ENCODE data around the gene KLHL11. TPM values are rescaled to one million over a fixed set of nuclear protein-coding genes. Genes with fewer than 3 reads are reported as not detected.
A peak's percentile ranks its signal among the peaks of the same experiment; 100 is the strongest.

The KLHL11 gene
- total RNA-seq, 2 donors from 2014 or later = 13.3 to 15.9 TPM

GRCh38 chr17:41913798-41914197 is 48.6 kb upstream of the KLHL11 start:
- peaks cover 44% of the 10 kb centered on the region for H3K4me1 Mint-ChIP-seq
- peaks cover 48% of the 10 kb centered on the region for H3K36me3 Mint-ChIP-seq (ENCODE audit: low read depth)
- peak overlapping the region; percentile 72 for H3K27ac Mint-ChIP-seq
- Histone ChIP-seq H3K4me3 (ENCODE audit: low read length) (peak overlapping the region; percentile 74), H3K27ac (ENCODE audit: low read depth, low read length) (no peak overlapping the region), H3K9ac (ENCODE audit: extremely low read depth, low read length, poor library complexity, severe bottlenecking) (no peak overlapping the region), H3K9me3 (ENCODE audit: control insufficient read depth, low read length) (no peaks in the 10 kb centered on the region), H3K4me1 (ENCODE audit: control insufficient read depth, insufficient read depth, low read length) (peaks cover 16% of the 10 kb centered on the region), H3K27me3 (ENCODE audit: control insufficient read depth, insufficient read depth, low read length, poor library complexity, severe bottlenecking) (no peaks in the 10 kb centered on the region), H3K36me3 (ENCODE audit: control insufficient read depth, insufficient read depth, low read length) (peaks cover 49% of the 10 kb centered on the region)
- no peaks in the 10 kb centered on the region for H3K9me3 Mint-ChIP-seq
- peak; percentile 65 for TF ChIP-seq CTCF (conservative IDR thresholded peaks at IDR 0.05)
- 58% methylated on average over 4 of the region's 4 CpGs; no CpG with 5 or more reads in 1 of the 2 experiments for WGBS, 2 experiments (ENCODE audit: insufficient coverage in 1 of 2, insufficient read length in 1 of 2)
- H3K27me3 Mint-ChIP-seq (ENCODE audit: insufficient read depth) = no peaks in the 10 kb centered on the region
- peak overlapping the region; percentile 86 for H3K4me3 Mint-ChIP-seq
- DNase-seq = peak; percentile 88

GRCh38 chr17:41912925-41913324 is 47.7 kb upstream of the KLHL11 start:
- no peak overlapping the region for H3K27ac ChIP-seq (ENCODE audit: low read depth, low read length)
- no peaks in the 10 kb centered on the region for H3K9me3 Mint-ChIP-seq
- no peaks in the 10 kb centered on the region for H3K27me3 ChIP-seq (ENCODE audit: control insufficient read depth, insufficient read depth, low read length, poor library complexity, severe bottlenecking)
- 79 to 100% methylated on average over 1 of the region's 1 CpG for WGBS, 2 experiments (ENCODE audit: insufficient coverage in 1 of 2, insufficient read length in 1 of 2)
- peaks cover 56% of the 10 kb centered on the region for H3K36me3 ChIP-seq (ENCODE audit: control insufficient read depth, insufficient read depth, low read length)
- H3K36me3 Mint-ChIP-seq (ENCODE audit: low read depth) = peaks cover 53% of the 10 kb centered on the region
- H3K9ac ChIP-seq (ENCODE audit: extremely low read depth, low read length, poor library complexity, severe bottlenecking) = no peak overlapping the region
- H3K4me1 ChIP-seq (ENCODE audit: control insufficient read depth, insufficient read depth, low read length) = peaks cover 16% of the 10 kb centered on the region
- no peaks in the 10 kb centered on the region for H3K27me3 Mint-ChIP-seq (ENCODE audit: insufficient read depth)
- H3K27ac Mint-ChIP-seq = peak overlapping the region; percentile 72
- no peak for DNase-seq
- peaks cover 48% of the 10 kb centered on the region for H3K4me1 Mint-ChIP-seq
- peak; percentile 50 for TF ChIP-seq CTCF (conservative IDR thresholded peaks at IDR 0.05)
- no peaks in the 10 kb centered on the region for H3K9me3 ChIP-seq (ENCODE audit: control insufficient read depth, low read length)
- no peak overlapping the region for H3K4me3 Mint-ChIP-seq
- no peak overlapping the region for H3K4me3 ChIP-seq (ENCODE audit: low read length)

GRCh38 chr17:41910701-41911391 is 45.6 kb upstream of the KLHL11 start:
- no peaks in the 10 kb centered on the region for H3K9me3 Mint-ChIP-seq
- H3K27me3 Mint-ChIP-seq (ENCODE audit: insufficient read depth) = no peaks in the 10 kb centered on the region
- Histone ChIP-seq H3K9me3 (ENCODE audit: control insufficient read depth, low read length) (no peaks in the 10 kb centered on the region), H3K36me3 (ENCODE audit: control insufficient read depth, insufficient read depth, low read length) (peaks cover 77% of the 10 kb centered on the region), H3K4me1 (ENCODE audit: control insufficient read depth, insufficient read depth, low read length) (peaks cover 16% of the 10 kb centered on the region), H3K4me3 (ENCODE audit: low read length) (no peak overlapping the region), H3K27me3 (ENCODE audit: control insufficient read depth, insufficient read depth, low read length, poor library complexity, severe bottlenecking) (no peaks in the 10 kb centered on the region), H3K27ac (ENCODE audit: low read depth, low read length) (no peak overlapping the region), H3K9ac (ENCODE audit: extremely low read depth, low read length, poor library complexity, severe bottlenecking) (no peak overlapping the region)
- DNase-seq = no peak
- H3K4me1 Mint-ChIP-seq = peaks cover 45% of the 10 kb centered on the region
- no peak for TF ChIP-seq CTCF (conservative IDR thresholded peaks at IDR 0.05)
- H3K36me3 Mint-ChIP-seq (ENCODE audit: low read depth) = peaks cover 69% of the 10 kb centered on the region
- no peak overlapping the region for H3K4me3 Mint-ChIP-seq
- peak overlapping the region; percentile 52 for H3K27ac Mint-ChIP-seq
- WGBS, 2 experiments (ENCODE audit: insufficient coverage in 1 of 2, insufficient read length in 1 of 2) = 94 to 100% methylated on average over 5 to 13 of the region's 13 CpGs
